OCI-LY7 (cell line): Measurements from ENCODE around the gene OR10Z1.

ENCODE experiments used
- CTCF ChIP-seq: fragments of 200-600 bp; sonication (generic); conservative IDR thresholded peaks from 2 replicates; pipeline ENCODE4 v1.5.1; 2014; ENCODE audit warnings: mild to moderate bottlenecking, antibody characterized with exemption, low read length, moderate library complexity, mixed read lengths
- EZH2phosphoT487 ChIP-seq: fragments of 200-600 bp; sonication (generic); IDR thresholded peaks from 2 replicates; pipeline ENCODE4 v1.6.1; 2018; ENCODE audit warnings: low read depth, borderline replicate concordance, mild to moderate bottlenecking, mixed run types, antibody characterized with exemption, low read length, moderate library complexity, mixed read lengths

DNA sequence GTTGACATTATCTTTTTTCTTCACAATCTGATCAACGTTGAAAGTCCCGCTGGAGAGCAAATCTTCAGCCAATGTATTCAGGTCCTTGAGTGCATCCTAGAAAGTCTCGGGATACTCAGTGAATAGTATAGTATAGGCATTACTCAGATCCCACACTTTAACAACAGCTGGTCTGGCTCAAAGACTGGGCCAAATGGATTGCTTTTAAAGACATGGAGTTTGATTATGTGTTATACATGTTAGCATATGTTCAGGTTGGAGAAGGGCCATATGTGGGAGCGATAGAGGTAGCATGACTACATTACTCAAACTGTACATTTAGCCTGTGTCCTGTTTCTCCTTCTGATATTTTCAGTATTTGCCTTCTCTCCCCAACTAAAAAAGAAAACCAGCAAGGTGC lies 33.1 kb downstream of the OR10Z1 start:
- no peak for TF ChIP-seq CTCF
- no peak for TF ChIP-seq EZH2phosphoT487
